Neural cell (in vitro differentiated cells): ENCODE results near the gene ZNF207. TPM values are rescaled to one million over a fixed set of nuclear protein-coding genes. Genes with fewer than 3 reads are reported as not detected.

Experiments used
- H2AFZ ChIP-seq: fragments of 200-600, 300-800 bp; sonication (generic), shearing (Covaris generic); 2 replicates; pipeline ENCODE4 v1.6.0; 2014; ENCODE audit warnings: low read depth, mild to moderate bottlenecking, antibody characterized with exemption, low read length, moderate library complexity
- H3F3A ChIP-seq: fragments of 200-600 bp; shearing (Covaris generic); 2 replicates; pipeline ENCODE4 v1.6.1; 2016; ENCODE audit warnings: mild to moderate bottlenecking, moderate library complexity, mixed read lengths, antibody characterized with exemption, low read length; ENCODE audit not compliant: insufficient read depth, poor library complexity, severe bottlenecking
- H3K27ac ChIP-seq: fragments of 200-600, 300-800 bp; sonication (generic), shearing (Covaris generic); 2 replicates; pipeline ENCODE4 v1.5.1; 2014; ENCODE audit warnings: mild to moderate bottlenecking, low read length, moderate library complexity
- H3K27me3 ChIP-seq: fragments of 300-800, 200-600 bp; sonication (generic), shearing (Covaris generic); 2 replicates; pipeline ENCODE4 v1.6.0; 2014; ENCODE audit warnings: mild to moderate bottlenecking, low read depth, low read length, moderate library complexity; ENCODE audit not compliant: insufficient read depth
- H3K36me3 ChIP-seq: fragments of 300-800, 200-600 bp; sonication (generic), shearing (Covaris generic); 2 replicates; pipeline ENCODE4 v1.5.1; 2014; ENCODE audit warnings: mild to moderate bottlenecking, antibody characterized with exemption, low read length, moderate library complexity; ENCODE audit not compliant: insufficient read depth
- H3K4me2 ChIP-seq: fragments of 300-800, 200-600 bp; sonication (generic), shearing (Covaris generic); 2 replicates; pipeline ENCODE4 v1.6.0; 2014; ENCODE audit warnings: mild to moderate bottlenecking, low read length
- H3K4me3 ChIP-seq: fragments of 300-800, 200-600 bp; sonication (generic), shearing (Covaris generic); 2 replicates; pipeline ENCODE4 v1.5.1; 2014; ENCODE audit warnings: mild to moderate bottlenecking, low read length, moderate library complexity
- H3K79me2 ChIP-seq: fragments of 200-600 bp; shearing (Covaris generic); replicated peaks from 2 replicates; pipeline ENCODE4 v1.6.0; 2014; ENCODE audit warnings: mild to moderate bottlenecking, low read length, moderate library complexity; ENCODE audit not compliant: insufficient read depth
- H3K9ac ChIP-seq: fragments of 300-800, 200-600 bp; sonication (generic), shearing (Covaris generic); 2 replicates; pipeline ENCODE4 v1.6.1; 2016; ENCODE audit warnings: mild to moderate bottlenecking, low read length, mixed read lengths
- H3K9me2 ChIP-seq: fragments of 200-600 bp; shearing (Covaris generic); 2 replicates; pipeline ENCODE4 v1.6.1; 2016; ENCODE audit warnings: mild to moderate bottlenecking, low read length, mixed read lengths; ENCODE audit not compliant: insufficient read depth
- H3K9me3 ChIP-seq: fragments of 200-600, 300-800 bp; sonication (generic), shearing (Covaris generic); 2 replicates; pipeline ENCODE4 v1.6.1; 2016; ENCODE audit warnings: mild to moderate bottlenecking, mixed run types, low read length, moderate library complexity, mixed read lengths
- H4K20me1 ChIP-seq: fragments of 200-600 bp; shearing (Covaris generic); 2 replicates; pipeline ENCODE4 v1.6.1; 2016; ENCODE audit warnings: mild to moderate bottlenecking, mixed run types; ENCODE audit not compliant: insufficient read depth
- EP300 ChIP-seq: fragments of 450-650 bp; conservative IDR thresholded peaks from 2 replicates; pipeline ENCODE4 v1.6.1; 2014; ENCODE audit warnings: antibody characterized with exemption, mild to moderate bottlenecking, moderate library complexity; ENCODE audit not compliant: poor library complexity, severe bottlenecking
- EZH2 ChIP-seq: fragments of 200-600, 300-800 bp; shearing (Covaris generic), sonication (generic); IDR thresholded peaks from 2 replicates; pipeline ENCODE4 v1.6.1; 2014; ENCODE audit warnings: antibody characterized with exemption, low read length, borderline replicate concordance, mild to moderate bottlenecking; ENCODE audit not compliant: insufficient read depth, poor library complexity, severe bottlenecking
- MXI1 ChIP-seq: fragments of 450-650 bp; conservative IDR thresholded peaks from 2 replicates; pipeline ENCODE4 v1.6.1; 2014; ENCODE audit warnings: antibody characterized with exemption, mild to moderate bottlenecking; ENCODE audit not compliant: poor library complexity, severe bottlenecking
- POLR2AphosphoS5 ChIP-seq: IDR thresholded peaks from 2 replicates; pipeline ENCODE4 v1.6.1; 2012
- RAD21 ChIP-seq: fragments of 450-650 bp; conservative IDR thresholded peaks from 2 replicates; pipeline ENCODE4 v1.6.1; 2014; ENCODE audit warnings: antibody characterized with exemption, mild to moderate bottlenecking, moderate library complexity
- SMC3 ChIP-seq: fragments of 450-650 bp; conservative IDR thresholded peaks from 2 replicates; pipeline ENCODE4 v1.6.1; 2014; ENCODE audit warnings: antibody characterized with exemption, mild to moderate bottlenecking, moderate library complexity; ENCODE audit not compliant: poor library complexity
- TAF1 ChIP-seq: IDR thresholded peaks from 2 replicates; pipeline ENCODE4 v1.6.1; 2012; ENCODE audit warnings: low read depth
- polyA plus RNA-seq: library from polyadenylated mRNA; depleted of rRNA; stranded (reverse); fragments of >200 nt; gene quantifications from 2 replicates; pipeline ENCODE4 v1.2.3, GENCODE V29; 2014
- TF ChIP-seq, protein P1 (sequence below): fragments of 450-650 bp; IDR thresholded peaks from 2 replicates; pipeline ENCODE4 v1.5.1; 2014; ENCODE audit warnings: antibody characterized with exemption, mild to moderate bottlenecking, moderate library complexity; ENCODE audit not compliant: poor library complexity, severe bottlenecking
- TF ChIP-seq, protein P2 (sequence below): IDR thresholded peaks from 2 replicates; pipeline ENCODE4 v1.6.1; 2012; ENCODE audit warnings: borderline replicate concordance

ZNF207 gene
- polyA plus RNA-seq, 1 donor from 2014 or later, result 188 TPM

DNA sequence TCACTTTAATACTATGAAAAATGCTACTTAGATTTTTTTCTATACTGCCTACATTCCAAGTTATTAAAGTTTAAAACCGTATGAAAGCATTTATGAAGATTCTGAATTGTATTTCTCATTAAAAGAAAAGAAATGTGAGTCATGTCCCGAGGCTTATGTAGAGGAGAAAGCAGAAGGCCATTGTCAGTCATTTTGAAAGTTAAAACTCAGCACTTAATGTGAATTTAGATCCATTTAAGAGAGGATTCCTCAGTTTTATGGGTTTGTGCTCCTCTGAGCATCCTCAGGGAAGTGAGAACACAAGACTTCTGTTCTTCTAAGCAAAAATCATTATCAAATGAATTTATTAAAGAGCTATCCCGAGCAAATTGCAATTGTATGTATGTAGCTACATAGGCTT lies 19.8 kb upstream of the ZNF207 start:
- Histone ChIP-seq H3K4me2 (no peak overlapping the region), H3K9ac (no peak overlapping the region), H3K4me3 (no peak overlapping the region), H3K27me3 (no peaks in the 10 kb centered on the region), H3K79me2 (no peaks in the 10 kb centered on the region), H3K9me2 (no peaks in the 10 kb centered on the region), H3K9me3 (no peaks in the 10 kb centered on the region), H3K27ac (no peak overlapping the region), H3F3A (no peaks in the 10 kb centered on the region), H4K20me1 (no peaks in the 10 kb centered on the region), H3K36me3 (peaks cover 10% of the 10 kb centered on the region), H2AFZ (no peak overlapping the region)
- no peak for TF ChIP-seq EP300
- TF ChIP-seq POLR2AphosphoS5, result no peak
- no peak for TF ChIP-seq EZH2
- TF ChIP-seq, protein P1, sequence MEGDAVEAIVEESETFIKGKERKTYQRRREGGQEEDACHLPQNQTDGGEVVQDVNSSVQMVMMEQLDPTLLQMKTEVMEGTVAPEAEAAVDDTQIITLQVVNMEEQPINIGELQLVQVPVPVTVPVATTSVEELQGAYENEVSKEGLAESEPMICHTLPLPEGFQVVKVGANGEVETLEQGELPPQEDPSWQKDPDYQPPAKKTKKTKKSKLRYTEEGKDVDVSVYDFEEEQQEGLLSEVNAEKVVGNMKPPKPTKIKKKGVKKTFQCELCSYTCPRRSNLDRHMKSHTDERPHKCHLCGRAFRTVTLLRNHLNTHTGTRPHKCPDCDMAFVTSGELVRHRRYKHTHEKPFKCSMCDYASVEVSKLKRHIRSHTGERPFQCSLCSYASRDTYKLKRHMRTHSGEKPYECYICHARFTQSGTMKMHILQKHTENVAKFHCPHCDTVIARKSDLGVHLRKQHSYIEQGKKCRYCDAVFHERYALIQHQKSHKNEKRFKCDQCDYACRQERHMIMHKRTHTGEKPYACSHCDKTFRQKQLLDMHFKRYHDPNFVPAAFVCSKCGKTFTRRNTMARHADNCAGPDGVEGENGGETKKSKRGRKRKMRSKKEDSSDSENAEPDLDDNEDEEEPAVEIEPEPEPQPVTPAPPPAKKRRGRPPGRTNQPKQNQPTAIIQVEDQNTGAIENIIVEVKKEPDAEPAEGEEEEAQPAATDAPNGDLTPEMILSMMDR, result no peak
- TF ChIP-seq MXI1, result no peak
- TF ChIP-seq, protein P2, sequence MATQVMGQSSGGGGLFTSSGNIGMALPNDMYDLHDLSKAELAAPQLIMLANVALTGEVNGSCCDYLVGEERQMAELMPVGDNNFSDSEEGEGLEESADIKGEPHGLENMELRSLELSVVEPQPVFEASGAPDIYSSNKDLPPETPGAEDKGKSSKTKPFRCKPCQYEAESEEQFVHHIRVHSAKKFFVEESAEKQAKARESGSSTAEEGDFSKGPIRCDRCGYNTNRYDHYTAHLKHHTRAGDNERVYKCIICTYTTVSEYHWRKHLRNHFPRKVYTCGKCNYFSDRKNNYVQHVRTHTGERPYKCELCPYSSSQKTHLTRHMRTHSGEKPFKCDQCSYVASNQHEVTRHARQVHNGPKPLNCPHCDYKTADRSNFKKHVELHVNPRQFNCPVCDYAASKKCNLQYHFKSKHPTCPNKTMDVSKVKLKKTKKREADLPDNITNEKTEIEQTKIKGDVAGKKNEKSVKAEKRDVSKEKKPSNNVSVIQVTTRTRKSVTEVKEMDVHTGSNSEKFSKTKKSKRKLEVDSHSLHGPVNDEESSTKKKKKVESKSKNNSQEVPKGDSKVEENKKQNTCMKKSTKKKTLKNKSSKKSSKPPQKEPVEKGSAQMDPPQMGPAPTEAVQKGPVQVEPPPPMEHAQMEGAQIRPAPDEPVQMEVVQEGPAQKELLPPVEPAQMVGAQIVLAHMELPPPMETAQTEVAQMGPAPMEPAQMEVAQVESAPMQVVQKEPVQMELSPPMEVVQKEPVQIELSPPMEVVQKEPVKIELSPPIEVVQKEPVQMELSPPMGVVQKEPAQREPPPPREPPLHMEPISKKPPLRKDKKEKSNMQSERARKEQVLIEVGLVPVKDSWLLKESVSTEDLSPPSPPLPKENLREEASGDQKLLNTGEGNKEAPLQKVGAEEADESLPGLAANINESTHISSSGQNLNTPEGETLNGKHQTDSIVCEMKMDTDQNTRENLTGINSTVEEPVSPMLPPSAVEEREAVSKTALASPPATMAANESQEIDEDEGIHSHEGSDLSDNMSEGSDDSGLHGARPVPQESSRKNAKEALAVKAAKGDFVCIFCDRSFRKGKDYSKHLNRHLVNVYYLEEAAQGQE, result no peak
- TF ChIP-seq SMC3, result no peak
- TF ChIP-seq RAD21, result no peak
- TF ChIP-seq TAF1, result no peak

DNA sequence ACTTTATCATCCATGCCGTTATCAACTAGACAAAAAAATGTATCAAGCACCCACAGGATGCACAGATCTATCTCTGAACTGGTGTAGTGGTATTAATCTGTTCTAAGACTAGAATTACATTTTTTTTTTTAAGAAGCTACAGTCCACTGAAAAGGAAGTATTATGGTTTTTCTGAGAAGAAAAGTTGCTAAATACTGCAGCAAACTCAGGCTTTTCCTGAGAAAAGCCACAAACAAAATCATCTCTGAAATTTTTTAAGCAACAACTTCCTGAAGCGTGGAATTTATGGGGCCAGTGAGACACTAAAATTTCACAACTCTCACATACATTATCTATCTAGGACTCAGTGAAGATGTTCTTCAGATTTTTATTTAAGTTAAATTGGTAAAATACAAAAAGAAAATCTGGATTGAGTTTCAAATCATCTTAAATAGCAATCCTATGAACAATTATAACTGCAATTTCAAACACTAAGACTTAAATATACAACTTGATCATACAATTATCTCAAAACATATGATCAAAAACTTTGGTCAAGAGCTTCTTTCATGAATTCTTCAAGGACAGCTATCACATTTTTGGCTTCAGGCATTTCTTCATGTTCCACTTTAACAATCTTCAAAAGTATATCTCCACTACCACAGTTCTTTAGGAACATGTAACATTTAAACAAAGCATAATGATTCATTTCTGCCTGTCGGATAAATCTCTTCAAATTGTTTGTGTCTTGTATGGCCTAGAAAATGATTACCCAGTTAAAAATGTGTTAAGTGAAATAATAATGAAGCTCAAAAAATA lies 18.5 kb upstream of the ZNF207 start:
- H3K36me3 ChIP-seq, result peaks cover 10% of the 10 kb centered on the region

More for the DNA sequence above, 18.5 kb upstream of the ZNF207 start:
- H3K4me2 ChIP-seq, result no peak overlapping the region
- H3K9ac ChIP-seq, result no peak overlapping the region
- no peaks in the 10 kb centered on the region for H3K79me2 ChIP-seq
- TF ChIP-seq RAD21, result no peak
- no peak for TF ChIP-seq MXI1
- no peak for TF ChIP-seq POLR2AphosphoS5
- TF ChIP-seq, protein P2, result no peak
- no peak for TF ChIP-seq EZH2
- no peak for TF ChIP-seq SMC3
- no peak for TF ChIP-seq TAF1
- TF ChIP-seq EP300, result no peak
- TF ChIP-seq, protein P1, result no peak
- H3K9me2 ChIP-seq, result no peaks in the 10 kb centered on the region
- H3F3A ChIP-seq, result no peaks in the 10 kb centered on the region
- H3K27me3 ChIP-seq, result no peaks in the 10 kb centered on the region
- H4K20me1 ChIP-seq, result no peaks in the 10 kb centered on the region
- H3K9me3 ChIP-seq, result no peaks in the 10 kb centered on the region
- H3K4me3 ChIP-seq, result no peak overlapping the region
- H3K27ac ChIP-seq, result no peak overlapping the region
- H2AFZ ChIP-seq, result no peak overlapping the region
